GM12878 (cell line): ENCODE measurements around the gene LSAMP. TPM values are rescaled to one million over a fixed set of nuclear protein-coding genes. Genes with fewer than 3 reads are reported as not detected.

Source experiments
- ATAC-seq: fragments of 200-7000 bp; cut with Tn5 transposase; 3 replicates; pipeline ENCODE4 v1.9.1; 2020; ENCODE audit warnings: mild to moderate bottlenecking, moderate library complexity
- BruUV-seq: library from RNA; stranded (reverse); fragments of 400-500 nt; replicated peaks from 2 replicates; lab custom pipeline; 2021; lab: Mats Ljungman, UMichigan
- CTCF ChIA-PET: fragments of 300-600 bp; sonication (Branson Sonifier 250); formaldehyde crosslinking; extraction: SDS; loops from one replicate; lab custom pipeline; 2021; ENCODE audit warnings: inconsistent platforms; lab: Yijun Ruan, JAX
- POLR2A ChIA-PET: fragments of 350-600 bp; formaldehyde crosslinking; extraction: SDS; loops from one replicate; lab custom pipeline; 2021; ENCODE audit warnings: inconsistent platforms; lab: Charles Lee
- RAD21 ChIA-PET: fragments of 300-600 bp; sonication (Branson Sonifier 250); formaldehyde crosslinking; loops from one replicate; lab custom pipeline; 2023; ENCODE audit warnings: antibody characterized with exemption; ENCODE audit not compliant: unreplicated experiment; lab: Charles Lee
- SMC1A ChIA-PET: fragments of 300-600 bp; sonication (Branson Sonifier 250); formaldehyde crosslinking; loops from one replicate; lab custom pipeline; 2023; ENCODE audit not compliant: unreplicated experiment, uncharacterized antibody; lab: Charles Lee
- DNase-seq: peaks from one replicate; pipeline ENCODE4 v3.0.0-alpha.2; 2011; ENCODE audit warnings: low read depth, low spot score
- FAIRE-seq: peaks from 3 replicates; lab custom pipeline; 2011; peaks lifted over from hg19 to GRCh38; lab: Jason Lieb, UNC
- H2AFZ ChIP-seq: 2 replicates; pipeline ENCODE4 v1.6.0; 2011; ENCODE audit warnings: low read depth, low read length, control low read depth; ENCODE audit not compliant: control insufficient read depth
- H3K27ac ChIP-seq: 2 replicates; pipeline ENCODE4 v1.5.1; 2011; ENCODE audit warnings: control low read depth; ENCODE audit not compliant: control insufficient read depth, insufficient read depth
- H3K27me3 ChIP-seq, 2 experiments: replicated peaks in 1 of 2; 2 replicates each; pipeline versions ENCODE4 v1.6.0 to v1.6.1; 2011; ENCODE audit warnings: low read length in 1 of 2; ENCODE audit not compliant: control insufficient read depth in 2 of 2, insufficient read depth in 2 of 2
- H3K36me3 ChIP-seq, 2 experiments: 2 replicates each; pipeline ENCODE4 v1.5.1; 2011; ENCODE audit warnings: low read length in 1 of 2; ENCODE audit not compliant: control insufficient read depth in 2 of 2, insufficient read depth in 2 of 2
- H3K4me1 ChIP-seq: 2 replicates; pipeline ENCODE4 v1.6.1; 2011; ENCODE audit warnings: mild to moderate bottlenecking, low read length, moderate library complexity, mixed read lengths; ENCODE audit not compliant: control insufficient read depth, insufficient read depth
- H3K4me2 ChIP-seq: 2 replicates; pipeline ENCODE4 v1.6.0; 2011; ENCODE audit warnings: control low read depth; ENCODE audit not compliant: control insufficient read depth, insufficient read depth
- H3K4me3 ChIP-seq: fragments of 200-600 bp; sonication (generic); 2 replicates; pipeline ENCODE4 v1.5.1; 2016
- H3K79me2 ChIP-seq: 2 replicates; pipeline ENCODE4 v1.6.0; 2011; ENCODE audit warnings: low read length; ENCODE audit not compliant: control insufficient read depth, insufficient read depth
- H3K9ac ChIP-seq: 2 replicates; pipeline ENCODE4 v1.8.0; 2011; ENCODE audit warnings: low read length, control low read depth, mixed read lengths; ENCODE audit not compliant: control insufficient read depth, insufficient read depth
- H3K9me3 ChIP-seq: replicated peaks from 3 replicates; pipeline ENCODE4 v1.5.1; 2011; ENCODE audit warnings: mild to moderate bottlenecking, low read length; ENCODE audit not compliant: control insufficient read depth, insufficient read depth
- H4K20me1 ChIP-seq: 2 replicates; pipeline ENCODE4 v1.6.0; 2011; ENCODE audit not compliant: control insufficient read depth, insufficient read depth
- E2F8 ChIP-seq: fragments of 450-650 bp; IDR thresholded peaks from 2 replicates; pipeline ENCODE4 v1.6.1; 2018; ENCODE audit warnings: mild to moderate bottlenecking, low read depth, moderate library complexity; ENCODE audit not compliant: partially characterized antibody
- MXI1 ChIP-seq: fragments of 150-350 bp; IDR thresholded peaks from 2 replicates; pipeline ENCODE4 v1.6.1; 2011; ENCODE audit warnings: low read depth, mild to moderate bottlenecking, inconsistent platforms, low read length, improper control_type of control experiment
- RAD21 ChIP-seq: IDR thresholded peaks from 2 replicates; pipeline ENCODE4 v1.6.1; 2011; ENCODE audit warnings: mild to moderate bottlenecking, low read depth, low read length, moderate library complexity; ENCODE audit not compliant: insufficient read depth
- STAT1 ChIP-seq: fragments of 450-650 bp; conservative IDR thresholded peaks from 2 replicates; pipeline ENCODE4 v1.6.1; 2014; ENCODE audit warnings: antibody characterized with exemption, mild to moderate bottlenecking
- WGBS: methylation state at CpG from one replicate; pipeline ENCODE4 v1.1.6; 2016; ENCODE audit warnings: low lambda C conversion rate; ENCODE audit not compliant: insufficient replicate concordance, insufficient coverage; ENCODE audit errors: missing lambda C conversion rate; 5-methylcytosine and 5-hydroxymethylcytosine counted together
- in situ Hi-C: fragments of 300-500 bp; cut with MboI; formaldehyde crosslinking; loops from 9 replicates; pipeline ENCODE4 v1.14.3; 2018; ENCODE audit warnings: mixed read lengths
- intact Hi-C: fragments of 100-400 bp; cut with micrococcal nuclease; formaldehyde crosslinking; loops from one replicate; pipeline ENCODE4 v1.14.2; 2022; ENCODE audit not compliant: unreplicated experiment
- polyA plus RNA-seq, 11 experiments: library from polyadenylated mRNA; depleted of rRNA in 4 of 11; unstranded in 6 of 11; stranded (reverse) in 5 of 11; fragments of >200 nt; fragmentation: Nextera tagmentation in 4 of 11; fragmentation: Illumina TruSeq in 1 of 11; extraction: Ambion mirVana in 4 of 11; extraction: Trizol in 1 of 11; gene quantifications; 1 replicate in 1 of 11; 2 replicates in 10 of 11; pipeline versions ENCODE4 v1.2.1 to v1.2.3, GENCODE V29; 2011 to 2016; ENCODE audit warnings: inconsistent platforms in 2 of 11, missing spikeins in 2 of 11, low read depth in 1 of 11
- total RNA-seq, 4 experiments: library from RNA; depleted of rRNA in 3 of 4; stranded (reverse); fragments of >200 nt in 3 of 4; fragmentation: Illumina TruSeq in 1 of 4; extraction: Trizol in 1 of 4; gene quantifications; 2 replicates each; pipeline versions ENCODE4 v1.2.1 to v1.2.3, GENCODE V29; 2013 to 2021
- TF ChIP-seq, protein P1 (sequence below): fragments of 450-650 bp; IDR thresholded peaks from 2 replicates; pipeline ENCODE4 v1.6.1; 2018; ENCODE audit warnings: borderline replicate concordance, mild to moderate bottlenecking; ENCODE audit not compliant: partially characterized antibody

Gene LSAMP
- total and polyA plus RNA-seq, 10 of the 15 experiments (the other 5 are each of a cell fraction or from before 2014, with no cell fraction given): 2.0 to 12.7 (median 6.5) TPM

DNA sequence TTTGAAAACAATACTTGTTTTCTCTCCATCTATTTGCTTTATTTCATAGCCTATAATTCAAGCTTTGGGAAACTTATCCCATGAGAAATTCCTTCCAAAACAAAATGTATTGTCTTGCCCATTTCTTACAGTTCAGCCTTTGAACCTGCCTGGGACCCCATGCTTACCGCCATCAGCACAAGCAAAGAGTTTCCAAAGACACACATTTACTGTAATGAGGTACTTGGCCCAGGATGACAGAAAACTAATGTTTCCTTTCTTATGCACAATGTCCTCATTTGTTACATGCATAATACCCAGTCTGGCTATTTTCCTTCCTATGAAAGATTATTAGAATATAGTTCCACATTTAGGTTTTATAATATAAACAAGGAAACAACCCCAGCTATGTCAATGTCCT is 641.6 kb downstream of the LSAMP start:
- in situ Hi-C loops: loop anchor here (25.0 kb wide), 1 partner anchor 966 kb away; no protein-coding TSS in a partner anchor
- no peaks in the 10 kb centered on the region for H3K79me2 ChIP-seq
- no peaks in the 10 kb centered on the region for H3K36me3 ChIP-seq
- SMC1A ChIA-PET: no interaction called here
- intact Hi-C loops: no loop called here
- POLR2A ChIA-PET: interaction anchor here (1.0 kb wide), 1 partner anchor 19 kb away, joined by 3 read pairs; no protein-coding TSS in a partner anchor
- BruUV-seq: no TSS peak
- no peaks in the 10 kb centered on the region for H4K20me1 ChIP-seq
- TF ChIP-seq STAT1 (no peak), E2F8 (no peak), RAD21 (no peak), MXI1 (no peak)
- TF ChIP-seq, protein P1, sequence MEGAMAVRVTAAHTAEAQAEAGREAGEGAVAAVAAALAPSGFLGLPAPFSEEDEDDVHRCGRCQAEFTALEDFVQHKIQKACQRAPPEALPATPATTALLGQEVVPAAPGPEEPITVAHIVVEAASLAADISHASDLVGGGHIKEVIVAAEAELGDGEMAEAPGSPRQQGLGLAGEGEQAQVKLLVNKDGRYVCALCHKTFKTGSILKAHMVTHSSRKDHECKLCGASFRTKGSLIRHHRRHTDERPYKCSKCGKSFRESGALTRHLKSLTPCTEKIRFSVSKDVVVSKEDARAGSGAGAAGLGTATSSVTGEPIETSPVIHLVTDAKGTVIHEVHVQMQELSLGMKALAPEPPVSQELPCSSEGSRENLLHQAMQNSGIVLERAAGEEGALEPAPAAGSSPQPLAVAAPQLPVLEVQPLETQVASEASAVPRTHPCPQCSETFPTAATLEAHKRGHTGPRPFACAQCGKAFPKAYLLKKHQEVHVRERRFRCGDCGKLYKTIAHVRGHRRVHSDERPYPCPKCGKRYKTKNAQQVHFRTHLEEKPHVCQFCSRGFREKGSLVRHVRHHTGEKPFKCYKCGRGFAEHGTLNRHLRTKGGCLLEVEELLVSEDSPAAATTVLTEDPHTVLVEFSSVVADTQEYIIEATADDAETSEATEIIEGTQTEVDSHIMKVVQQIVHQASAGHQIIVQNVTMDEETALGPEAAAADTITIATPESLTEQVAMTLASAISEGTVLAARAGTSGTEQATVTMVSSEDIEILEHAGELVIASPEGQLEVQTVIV: no peak
- RAD21 ChIA-PET: no interaction called here
- H3K4me1 ChIP-seq: no peaks in the 10 kb centered on the region
- CTCF ChIA-PET: interaction anchor here (1.0 to 1.7 kb wide), 4 partner anchors 10 to 16 kb away, joined by 3 to 5 read pairs (median 4); no protein-coding TSS in a partner anchor
- H3K4me2 ChIP-seq: no peak overlapping the region
- no peak overlapping the region for H3K27ac ChIP-seq
- H3K9me3 ChIP-seq: no peaks in the 10 kb centered on the region
- DNase-seq (no peak), FAIRE-seq (no peak), ATAC-seq (no peak)
- WGBS: 91% methylated on average over 1 of the region's 1 CpG
- H3K9ac ChIP-seq: no peak overlapping the region
- no peak overlapping the region for H3K4me3 ChIP-seq
- no peaks in the 10 kb centered on the region; a peak in 1 of 4 replicates for H3K27me3 ChIP-seq
- H2AFZ ChIP-seq: no peak overlapping the region
